ENCODE data around the gene ZP1.
A peak's percentile ranks its signal among the peaks of the same experiment; 100 is the strongest.

The ZP1 gene

GRCh38 chr11:60870733-60871377, 3.5 kb downstream of the ZP1 start:
- Histone ChIP-seq H3K23ac (ENCODE audit: low read length in 2 of 2) (no peak overlapping the region), H2BK120ac (ENCODE audit: low read depth, low read length) (no peak overlapping the region), H2BK12ac (ENCODE audit: low read length in 2 of 2) (peak overlapping the region; percentile 69 to 86), H3K79me1 (replicated peaks; ENCODE audit: low read length, poor library complexity, severe bottlenecking) (no peaks in the 10 kb centered on the region), H3K4me3 (ENCODE audit: insufficient read depth in 1 of 2, low read depth in 1 of 2, low read length in 2 of 2) (no peak overlapping the region), H2AFZ (ENCODE audit: low read depth, low read length) (no peak overlapping the region), H2BK5ac (ENCODE audit: low read depth, low read length, poor library complexity, severe bottlenecking) (no peak overlapping the region), H3K27ac (ENCODE audit: low read length, poor library complexity, severe bottlenecking) (no peak overlapping the region), H4K91ac (ENCODE audit: low read length) (peak overlapping the region; percentile 62), H3K14ac (ENCODE audit: low read length in 2 of 2) (peak overlapping the region in 1 of 2 experiments; percentile 64), H2AK5ac (ENCODE audit: low read length, severe bottlenecking) (peak overlapping the region; percentile 26), H3K9me3 (ENCODE audit: control insufficient read depth, low read length) (no peaks in the 10 kb centered on the region), H3K18ac (ENCODE audit: low read depth in 1 of 2, low read length in 2 of 2) (peak overlapping the region; percentile 19 to 67), H2BK15ac (ENCODE audit: low read depth, poor library complexity, severe bottlenecking) (peak overlapping the region; percentile 9), H3K4me2 (ENCODE audit: low read length, poor library complexity, severe bottlenecking) (no peak overlapping the region), H3K27me3 (ENCODE audit: control insufficient read depth in 1 of 2, insufficient read depth in 1 of 2, low read length in 2 of 2) (no peaks in the 10 kb centered on the region), H3K4ac (ENCODE audit: low read depth in 1 of 2, low read length in 2 of 2) (peak overlapping the region in 1 of 2 experiments; percentile 75), H3K36me3 (ENCODE audit: control insufficient read depth in 1 of 2, insufficient read depth in 2 of 2, low read depth in 1 of 2, low read length in 2 of 2) (peaks cover 0 to 9% of the 10 kb centered on the region in 2 experiments), H3K4me1 (ENCODE audit: control insufficient read depth, insufficient read depth, low read depth, low read length) (peaks cover 43% of the 10 kb centered on the region), H4K8ac (ENCODE audit: low read length) (no peak overlapping the region), H3K9ac (ENCODE audit: low read length) (no peak overlapping the region)
- DNase-seq: no peak
- 93% methylated on average over 13 of the region's 13 CpGs for WGBS

GRCh38 chr11:60871378-60872061, 4.2 kb downstream of the ZP1 start:
- no peaks in the 10 kb centered on the region for H3K27me3 ChIP-seq (ENCODE audit: control insufficient read depth in 1 of 2, insufficient read depth in 1 of 2, low read length in 2 of 2)
- H2BK12ac ChIP-seq (ENCODE audit: low read length in 2 of 2): peak overlapping the region; percentile 61 to 91
- H3K18ac ChIP-seq (ENCODE audit: low read depth in 1 of 2, low read length in 2 of 2): peak overlapping the region; percentile 67 to 81
- DNase-seq: peak; percentile 46
- no peak overlapping the region for H3K4me2 ChIP-seq (ENCODE audit: low read length, poor library complexity, severe bottlenecking)
- H3K27ac ChIP-seq (ENCODE audit: low read length, poor library complexity, severe bottlenecking): no peak overlapping the region
- H3K36me3 ChIP-seq (ENCODE audit: control insufficient read depth in 1 of 2, insufficient read depth in 2 of 2, low read depth in 1 of 2, low read length in 2 of 2): peaks cover 0 to 12% of the 10 kb centered on the region in 2 experiments
- peak overlapping the region in 1 of 2 experiments; percentile 64 for H3K14ac ChIP-seq (ENCODE audit: low read length in 2 of 2)
- H2AFZ ChIP-seq (ENCODE audit: low read depth, low read length): no peak overlapping the region
- H4K8ac ChIP-seq (ENCODE audit: low read length): peak overlapping the region; percentile 66
- no peak overlapping the region for H3K4me3 ChIP-seq (ENCODE audit: insufficient read depth in 1 of 2, low read depth in 1 of 2, low read length in 2 of 2)
- H2AK5ac ChIP-seq (ENCODE audit: low read length, severe bottlenecking): peak overlapping the region; percentile 50
- no peaks in the 10 kb centered on the region for H3K9me3 ChIP-seq (ENCODE audit: control insufficient read depth, low read length)
- H2BK120ac ChIP-seq (ENCODE audit: low read depth, low read length): no peak overlapping the region
- no peak overlapping the region for H3K23ac ChIP-seq (ENCODE audit: low read length in 2 of 2)
- H3K4ac ChIP-seq (ENCODE audit: low read depth in 1 of 2, low read length in 2 of 2): peak overlapping the region in 1 of 2 experiments; percentile 75
- no peak overlapping the region for H2BK5ac ChIP-seq (ENCODE audit: low read depth, low read length, poor library complexity, severe bottlenecking)
- no peaks in the 10 kb centered on the region for H3K79me1 ChIP-seq (replicated peaks; ENCODE audit: low read length, poor library complexity, severe bottlenecking)
- WGBS: 95% methylated on average over 7 of the region's 7 CpGs
- H3K9ac ChIP-seq (ENCODE audit: low read length): no peak overlapping the region
- peak overlapping the region; percentile 12 for H2BK15ac ChIP-seq (ENCODE audit: low read depth, poor library complexity, severe bottlenecking)
- peaks cover 43% of the 10 kb centered on the region for H3K4me1 ChIP-seq (ENCODE audit: control insufficient read depth, insufficient read depth, low read depth, low read length)
- H4K91ac ChIP-seq (ENCODE audit: low read length): peak overlapping the region; percentile 83

- Histone ChIP-seq H2AK5ac (ENCODE audit: low read length, severe bottlenecking) (peak overlapping the region; percentile 65), H3K23ac (ENCODE audit: low read length in 2 of 2) (no peak overlapping the region), H3K36me3 (ENCODE audit: control insufficient read depth in 1 of 2, insufficient read depth in 2 of 2, low read depth in 1 of 2, low read length in 2 of 2) (peaks cover 0 to 12% of the 10 kb centered on the region in 2 experiments), H3K27ac (ENCODE audit: low read length, poor library complexity, severe bottlenecking) (peak overlapping the region; percentile 8), H2BK15ac (ENCODE audit: low read depth, poor library complexity, severe bottlenecking) (peak overlapping the region; percentile 74), H2BK12ac (ENCODE audit: low read length in 2 of 2) (peak overlapping the region; percentile 19 to 97), H3K9me3 (ENCODE audit: control insufficient read depth, low read length) (no peaks in the 10 kb centered on the region), H3K4me1 (ENCODE audit: control insufficient read depth, insufficient read depth, low read depth, low read length) (peaks cover 37% of the 10 kb centered on the region), H2BK5ac (ENCODE audit: low read depth, low read length, poor library complexity, severe bottlenecking) (no peak overlapping the region), H2AFZ (ENCODE audit: low read depth, low read length) (no peak overlapping the region), H3K4me3 (ENCODE audit: insufficient read depth in 1 of 2, low read depth in 1 of 2, low read length in 2 of 2) (peak overlapping the region in 1 of 2 experiments; percentile 46), H3K4ac (ENCODE audit: low read depth in 1 of 2, low read length in 2 of 2) (peak overlapping the region in 1 of 2 experiments; percentile 51), H3K4me2 (ENCODE audit: low read length, poor library complexity, severe bottlenecking) (no peak overlapping the region), H3K18ac (ENCODE audit: low read depth in 1 of 2, low read length in 2 of 2) (peak overlapping the region; percentile 37 to 45), H4K8ac (ENCODE audit: low read length) (peak overlapping the region; percentile 69), H3K14ac (ENCODE audit: low read length in 2 of 2) (peak overlapping the region in 1 of 2 experiments; percentile 36), H3K9ac (ENCODE audit: low read length) (peak overlapping the region; percentile 34), H4K91ac (ENCODE audit: low read length) (peak overlapping the region; percentile 70), H3K27me3 (ENCODE audit: control insufficient read depth in 1 of 2, insufficient read depth in 1 of 2, low read length in 2 of 2) (no peaks in the 10 kb centered on the region), H2BK120ac (ENCODE audit: low read depth, low read length) (peak overlapping the region; percentile 37), H3K79me1 (replicated peaks; ENCODE audit: low read length, poor library complexity, severe bottlenecking) (no peaks in the 10 kb centered on the region)
- DNase-seq: peak; percentile 77
- 98% methylated on average over 5 of the region's 6 CpGs for WGBS
These were observed 5.0 kb downstream of the ZP1 start for GRCh38 chr11:60872124-60872960.
